K562 (cell line): ENCODE data around the gene RETN. TPM values are rescaled to one million over a fixed set of nuclear protein-coding genes. Genes with fewer than 3 reads are reported as not detected.

Experiments
- ATF1 ChIP-seq, 2 experiments: fragments of 450-650 bp in 1 of 2; IDR thresholded peaks; 2 replicates each; pipeline ENCODE4 v1.6.1; 2016; ENCODE audit warnings: missing compliant biosample characterization in 1 of 2, missing genetic modification characterization in 1 of 2
- GTF2E2 ChIP-seq: fragments of 200-800 bp; sonication (Bioruptor generic); IDR thresholded peaks from 2 replicates; pipeline ENCODE4 v1.6.1; 2016; ENCODE audit warnings: missing genetic modification characterization, missing compliant biosample characterization
- HDAC1 ChIP-seq, 2 experiments: fragments of 450-650 bp; IDR thresholded peaks; 2 replicates each; pipeline ENCODE4 v1.6.1; 2016 to 2017; ENCODE audit warnings: inconsistent platforms in 1 of 2, mild to moderate bottlenecking in 1 of 2, moderate library complexity in 1 of 2
- ILF3 ChIP-seq: fragments of 450-650 bp; IDR thresholded peaks from 2 replicates; pipeline ENCODE4 v1.6.1; 2018; ENCODE audit warnings: antibody characterized with exemption, mild to moderate bottlenecking, moderate library complexity, borderline replicate concordance
- NFIC ChIP-seq: fragments of 450-650 bp; IDR thresholded peaks from 2 replicates; pipeline ENCODE4 v1.6.1; 2017; ENCODE audit warnings: mild to moderate bottlenecking, inconsistent platforms
- PHB ChIP-seq: fragments of 250-450 bp; sonication (Bioruptor Pico); IDR thresholded peaks from 2 replicates; pipeline ENCODE4 v1.5.0; 2021
- PML ChIP-seq: IDR thresholded peaks from 2 replicates; pipeline ENCODE4 v1.6.1; 2012; ENCODE audit warnings: low read length, inconsistent platforms
- SMC3 ChIP-seq: conservative IDR thresholded peaks from 2 replicates; pipeline ENCODE4 v1.6.1; 2011; ENCODE audit warnings: low read depth, low read length, improper control_type of control experiment; ENCODE audit not compliant: insufficient read depth
- TBP ChIP-seq: optimal IDR thresholded peaks from 2 replicates; pipeline ENCODE3; 2011; ENCODE audit warnings: low read depth, low read length, improper control_type of control experiment
- ZBTB1 ChIP-seq: sonication (generic); formaldehyde crosslinking; IDR thresholded peaks from 2 replicates; pipeline ENCODE4 v1.8.1; 2023; ENCODE audit warnings: missing genetic modification reagents, low read depth, mild to moderate bottlenecking, borderline replicate concordance
- polyA plus RNA-seq, 8 experiments: library from polyadenylated mRNA; depleted of rRNA in 4 of 8; stranded (reverse) in 5 of 8; unstranded in 3 of 8; fragments of >200 nt; fragmentation: Nextera tagmentation in 2 of 8; fragmentation: Illumina TruSeq in 1 of 8; extraction: Ambion mirVana in 2 of 8; extraction: Trizol in 1 of 8; gene quantifications; 2 replicates each; pipeline versions ENCODE4 v1.2.1 to v1.2.3, GENCODE V29; 2011 to 2014; ENCODE audit warnings: inconsistent platforms in 1 of 8, missing spikeins in 1 of 8
- total RNA-seq, 7 experiments: library from RNA; depleted of rRNA in 6 of 7; stranded (reverse); fragments of >200 nt in 6 of 7; fragmentation: Illumina TruSeq in 2 of 7; extraction: Trizol in 2 of 7; gene quantifications; 2 replicates each; pipeline versions ENCODE4 v1.2.1 to v1.2.3, GENCODE V29; 2011 to 2021; ENCODE audit warnings: low replicate concordance in 1 of 7
- TF ChIP-seq, protein P1 (sequence below): sonication (generic); formaldehyde crosslinking; IDR thresholded peaks from 2 replicates; pipeline ENCODE4 v1.8.1; 2023; ENCODE audit warnings: mild to moderate bottlenecking, missing genetic modification reagents
- TF ChIP-seq, protein P2 (sequence below), 2 experiments: fragments of 450-650 bp; conservative IDR thresholded peaks; 2 replicates each; pipeline ENCODE4 v1.6.1; 2017; ENCODE audit warnings: mild to moderate bottlenecking in 2 of 2, moderate library complexity in 2 of 2
- TF ChIP-seq, protein P3 (sequence below): IDR thresholded peaks from 2 replicates; pipeline ENCODE4 v1.6.1; 2011; ENCODE audit warnings: borderline replicate concordance, low read depth, mild to moderate bottlenecking, moderate library complexity, low read length; ENCODE audit not compliant: insufficient read depth, poor library complexity, severe bottlenecking
- TF ChIP-seq, protein P4 (sequence below): sonication (generic); formaldehyde crosslinking; IDR thresholded peaks from 2 replicates; pipeline ENCODE4 v1.8.1; 2023; ENCODE audit warnings: mild to moderate bottlenecking, missing genetic modification reagents, moderate library complexity
- TF ChIP-seq, protein P5 (sequence below): sonication (generic); formaldehyde crosslinking; IDR thresholded peaks from 2 replicates; pipeline ENCODE4 v1.9.0; 2022; ENCODE audit warnings: mild to moderate bottlenecking, missing genetic modification reagents
- TF ChIP-seq, protein P6 (sequence below): fragments of 250-450 bp; sonication (Bioruptor Pico); IDR thresholded peaks from 2 replicates; pipeline ENCODE4 v1.9.0; 2021; ENCODE audit warnings: mild to moderate bottlenecking

The RETN gene
- total and polyA plus RNA-seq, 9 of the 15 experiments (the other 6 are each of a cell fraction or from before 2014, with no cell fraction given), result not detected

DNA sequence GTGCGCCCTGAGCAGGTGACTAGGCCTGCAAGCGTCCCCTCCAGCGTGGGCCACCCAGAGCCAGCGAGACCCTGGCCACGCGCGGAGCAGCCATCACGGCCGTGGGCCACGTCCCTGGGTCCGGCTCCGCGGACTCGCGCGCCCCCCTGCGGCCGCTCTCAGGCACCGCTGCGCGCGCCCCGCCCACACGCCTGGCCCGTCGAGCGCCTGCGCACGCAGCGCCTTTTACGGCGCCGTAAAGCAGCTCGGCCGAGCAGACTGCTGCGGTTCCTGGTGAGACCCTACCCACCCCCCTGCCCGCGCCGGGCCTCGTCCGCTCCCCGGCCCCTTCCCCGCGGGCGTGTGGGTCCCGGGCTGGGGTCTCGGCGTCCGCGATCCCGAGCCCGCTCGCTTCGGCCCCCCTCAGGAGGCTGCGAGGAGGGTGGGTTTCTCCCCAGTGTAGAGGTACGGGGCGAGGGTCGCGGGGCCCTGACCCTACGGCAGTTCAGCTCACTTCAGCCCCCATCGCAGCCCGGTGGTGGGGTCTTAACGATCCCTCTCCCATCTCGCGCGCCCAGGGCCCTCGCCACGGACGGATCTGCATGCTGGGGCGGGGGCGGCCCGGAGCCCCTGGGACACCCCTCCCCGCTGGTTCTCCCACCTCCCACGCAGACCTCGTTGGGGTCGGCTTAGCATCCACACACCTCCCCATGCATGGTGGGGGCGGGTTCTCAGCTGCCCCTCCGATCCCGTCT, 11.9 kb downstream of the RETN start, which contains the start of gene TRAPPC5 (continued):
- TF ChIP-seq, protein P1, sequence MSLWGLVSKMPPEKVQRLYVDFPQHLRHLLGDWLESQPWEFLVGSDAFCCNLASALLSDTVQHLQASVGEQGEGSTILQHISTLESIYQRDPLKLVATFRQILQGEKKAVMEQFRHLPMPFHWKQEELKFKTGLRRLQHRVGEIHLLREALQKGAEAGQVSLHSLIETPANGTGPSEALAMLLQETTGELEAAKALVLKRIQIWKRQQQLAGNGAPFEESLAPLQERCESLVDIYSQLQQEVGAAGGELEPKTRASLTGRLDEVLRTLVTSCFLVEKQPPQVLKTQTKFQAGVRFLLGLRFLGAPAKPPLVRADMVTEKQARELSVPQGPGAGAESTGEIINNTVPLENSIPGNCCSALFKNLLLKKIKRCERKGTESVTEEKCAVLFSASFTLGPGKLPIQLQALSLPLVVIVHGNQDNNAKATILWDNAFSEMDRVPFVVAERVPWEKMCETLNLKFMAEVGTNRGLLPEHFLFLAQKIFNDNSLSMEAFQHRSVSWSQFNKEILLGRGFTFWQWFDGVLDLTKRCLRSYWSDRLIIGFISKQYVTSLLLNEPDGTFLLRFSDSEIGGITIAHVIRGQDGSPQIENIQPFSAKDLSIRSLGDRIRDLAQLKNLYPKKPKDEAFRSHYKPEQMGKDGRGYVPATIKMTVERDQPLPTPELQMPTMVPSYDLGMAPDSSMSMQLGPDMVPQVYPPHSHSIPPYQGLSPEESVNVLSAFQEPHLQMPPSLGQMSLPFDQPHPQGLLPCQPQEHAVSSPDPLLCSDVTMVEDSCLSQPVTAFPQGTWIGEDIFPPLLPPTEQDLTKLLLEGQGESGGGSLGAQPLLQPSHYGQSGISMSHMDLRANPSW, result 0 out of 2 replicates have a peak, but pooled peaks have one; percentile 39
- TF ChIP-seq, protein P2, sequence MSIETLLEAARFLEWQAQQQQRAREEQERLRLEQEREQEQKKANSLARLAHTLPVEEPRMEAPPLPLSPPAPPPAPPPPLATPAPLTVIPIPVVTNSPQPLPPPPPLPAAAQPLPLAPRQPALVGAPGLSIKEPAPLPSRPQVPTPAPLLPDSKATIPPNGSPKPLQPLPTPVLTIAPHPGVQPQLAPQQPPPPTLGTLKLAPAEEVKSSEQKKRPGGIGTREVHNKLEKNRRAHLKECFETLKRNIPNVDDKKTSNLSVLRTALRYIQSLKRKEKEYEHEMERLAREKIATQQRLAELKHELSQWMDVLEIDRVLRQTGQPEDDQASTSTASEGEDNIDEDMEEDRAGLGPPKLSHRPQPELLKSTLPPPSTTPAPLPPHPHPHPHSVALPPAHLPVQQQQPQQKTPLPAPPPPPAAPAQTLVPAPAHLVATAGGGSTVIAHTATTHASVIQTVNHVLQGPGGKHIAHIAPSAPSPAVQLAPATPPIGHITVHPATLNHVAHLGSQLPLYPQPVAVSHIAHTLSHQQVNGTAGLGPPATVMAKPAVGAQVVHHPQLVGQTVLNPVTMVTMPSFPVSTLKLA (conservative IDR thresholded peaks at IDR 0.05), result peak in 1 of 2 experiments; percentile 39; a peak in 1 of 4 replicates
- TF ChIP-seq, protein P3, sequence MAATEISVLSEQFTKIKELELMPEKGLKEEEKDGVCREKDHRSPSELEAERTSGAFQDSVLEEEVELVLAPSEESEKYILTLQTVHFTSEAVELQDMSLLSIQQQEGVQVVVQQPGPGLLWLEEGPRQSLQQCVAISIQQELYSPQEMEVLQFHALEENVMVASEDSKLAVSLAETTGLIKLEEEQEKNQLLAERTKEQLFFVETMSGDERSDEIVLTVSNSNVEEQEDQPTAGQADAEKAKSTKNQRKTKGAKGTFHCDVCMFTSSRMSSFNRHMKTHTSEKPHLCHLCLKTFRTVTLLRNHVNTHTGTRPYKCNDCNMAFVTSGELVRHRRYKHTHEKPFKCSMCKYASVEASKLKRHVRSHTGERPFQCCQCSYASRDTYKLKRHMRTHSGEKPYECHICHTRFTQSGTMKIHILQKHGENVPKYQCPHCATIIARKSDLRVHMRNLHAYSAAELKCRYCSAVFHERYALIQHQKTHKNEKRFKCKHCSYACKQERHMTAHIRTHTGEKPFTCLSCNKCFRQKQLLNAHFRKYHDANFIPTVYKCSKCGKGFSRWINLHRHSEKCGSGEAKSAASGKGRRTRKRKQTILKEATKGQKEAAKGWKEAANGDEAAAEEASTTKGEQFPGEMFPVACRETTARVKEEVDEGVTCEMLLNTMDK, result peak; percentile 79
- TF ChIP-seq, protein P4, sequence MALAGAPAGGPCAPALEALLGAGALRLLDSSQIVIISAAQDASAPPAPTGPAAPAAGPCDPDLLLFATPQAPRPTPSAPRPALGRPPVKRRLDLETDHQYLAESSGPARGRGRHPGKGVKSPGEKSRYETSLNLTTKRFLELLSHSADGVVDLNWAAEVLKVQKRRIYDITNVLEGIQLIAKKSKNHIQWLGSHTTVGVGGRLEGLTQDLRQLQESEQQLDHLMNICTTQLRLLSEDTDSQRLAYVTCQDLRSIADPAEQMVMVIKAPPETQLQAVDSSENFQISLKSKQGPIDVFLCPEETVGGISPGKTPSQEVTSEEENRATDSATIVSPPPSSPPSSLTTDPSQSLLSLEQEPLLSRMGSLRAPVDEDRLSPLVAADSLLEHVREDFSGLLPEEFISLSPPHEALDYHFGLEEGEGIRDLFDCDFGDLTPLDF (CRISPR knock-in tag), result no peak
- TF ChIP-seq, protein P5, sequence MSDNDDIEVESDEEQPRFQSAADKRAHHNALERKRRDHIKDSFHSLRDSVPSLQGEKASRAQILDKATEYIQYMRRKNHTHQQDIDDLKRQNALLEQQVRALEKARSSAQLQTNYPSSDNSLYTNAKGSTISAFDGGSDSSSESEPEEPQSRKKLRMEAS (CRISPR knock-in tag), result peak; percentile 55; the same call in 1 of the 2 replicates
- TF ChIP-seq GTF2E2 (tag), result no peak
- TF ChIP-seq SMC3, result peak; percentile 89
- TF ChIP-seq PML, result no peak
- no peak for TF ChIP-seq PHB (CRISPR knock-in tag)
- 0 out of 2 replicates have a peak, but pooled peaks have one; percentile 18 for TF ChIP-seq NFIC
- peak in 1 of 2 experiments; percentile 11; a peak in 1 of 4 replicates for TF ChIP-seq HDAC1 (IDR thresholded peaks at IDR 0.05)
- TF ChIP-seq, protein P6, sequence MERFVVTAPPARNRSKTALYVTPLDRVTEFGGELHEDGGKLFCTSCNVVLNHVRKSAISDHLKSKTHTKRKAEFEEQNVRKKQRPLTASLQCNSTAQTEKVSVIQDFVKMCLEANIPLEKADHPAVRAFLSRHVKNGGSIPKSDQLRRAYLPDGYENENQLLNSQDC (CRISPR knock-in tag), result no peak
- TF ChIP-seq TBP, result peak; percentile 54
- 0 out of 2 replicates have a peak, but pooled peaks have one; percentile 29 for TF ChIP-seq ILF3
- no peak for TF ChIP-seq ATF1 (CRISPR knock-in tag; IDR thresholded peaks at IDR 0.05)
- TF ChIP-seq ATF1 (tag; IDR thresholded peaks at IDR 0.05), result peak; percentile 59
- TF ChIP-seq ZBTB1 (CRISPR knock-in tag), result 0 out of 2 replicates have a peak, but pooled peaks have one; percentile 31
